OCI-LY7 (cell line): ENCODE data around the gene LYZ. TPM values are rescaled to one million over a fixed set of nuclear protein-coding genes. Genes with fewer than 3 reads are reported as not detected.

Source experiments
- BruUV-seq: library from RNA; stranded (reverse); fragments of 400-500 nt; replicated peaks from 2 replicates; lab custom pipeline; 2021; lab: Mats Ljungman, UMichigan
- CTCF ChIA-PET: fragments of 300-600 bp; sonication (Branson Sonifier 250); formaldehyde crosslinking; loops from one replicate; lab custom pipeline; 2022; ENCODE audit warnings: antibody characterized with exemption; ENCODE audit not compliant: unreplicated experiment; lab: Charles Lee
- POLR2A ChIA-PET: fragments of 300-600 bp; sonication (Branson Sonifier 250); formaldehyde crosslinking; loops from one replicate; lab custom pipeline; 2022; ENCODE audit warnings: antibody characterized with exemption; lab: Charles Lee
- DNase-seq: peaks from one replicate; pipeline ENCODE4 v3.0.0-alpha.2; 2015; ENCODE audit warnings: low spot score
- H2AFZ ChIP-seq: fragments of 200-600 bp; sonication (generic), shearing (Covaris generic); 2 replicates; pipeline ENCODE4 v1.6.1; 2014; ENCODE audit warnings: mild to moderate bottlenecking, antibody characterized with exemption, low read length, moderate library complexity
- H3K27ac ChIP-seq: fragments of 200-600 bp; sonication (generic); 2 replicates; pipeline ENCODE4 v1.5.1; 2014; ENCODE audit warnings: mixed run types, low read depth, mild to moderate bottlenecking, moderate library complexity, low read length, inconsistent platforms; ENCODE audit not compliant: poor library complexity, severe bottlenecking
- H3K36me3 ChIP-seq: fragments of 200-600 bp; sonication (generic); 2 replicates; pipeline ENCODE4 v1.6.1; 2014; ENCODE audit warnings: mild to moderate bottlenecking, antibody characterized with exemption, low read length, moderate library complexity, mixed read lengths; ENCODE audit not compliant: insufficient read depth
- H3K4me1 ChIP-seq: fragments of 200-600 bp; sonication (generic); 2 replicates; pipeline ENCODE4 v1.5.1; 2014; ENCODE audit warnings: mild to moderate bottlenecking, low read length; ENCODE audit not compliant: insufficient read depth, poor library complexity, severe bottlenecking
- H3K4me2 ChIP-seq: fragments of 200-600 bp; sonication (generic); 2 replicates; pipeline ENCODE4 v1.6.1; 2014; ENCODE audit warnings: mild to moderate bottlenecking, low read length
- H3K4me3 ChIP-seq: fragments of 200-600 bp; sonication (generic); 2 replicates; pipeline ENCODE4 v1.5.1; 2014; ENCODE audit warnings: mild to moderate bottlenecking, low read depth, low read length; ENCODE audit not compliant: poor library complexity, severe bottlenecking
- H3K79me2 ChIP-seq: fragments of 200-600 bp; sonication (generic); 2 replicates; pipeline ENCODE4 v1.6.1; 2016; ENCODE audit warnings: low read depth, mild to moderate bottlenecking, low read length, moderate library complexity, mixed read lengths; ENCODE audit not compliant: insufficient read depth
- H3K9me2 ChIP-seq: fragments of 200-600 bp; sonication (generic); 2 replicates; pipeline ENCODE4 v1.6.1; 2016; ENCODE audit warnings: mild to moderate bottlenecking, low read length, mixed read lengths; ENCODE audit not compliant: insufficient read depth
- H3K9me3 ChIP-seq: fragments of 200-600 bp; sonication (generic); 2 replicates; pipeline ENCODE4 v1.6.1; 2014; ENCODE audit warnings: mild to moderate bottlenecking, mixed run types, low read length, mixed read lengths
- H4K20me1 ChIP-seq: fragments of 200-600 bp; sonication (generic); 2 replicates; pipeline ENCODE4 v1.6.1; 2014; ENCODE audit warnings: mild to moderate bottlenecking, antibody characterized with exemption, low read length, moderate library complexity, mixed read lengths; ENCODE audit not compliant: insufficient read depth
- EZH2phosphoT487 ChIP-seq: fragments of 200-600 bp; sonication (generic); IDR thresholded peaks from 2 replicates; pipeline ENCODE4 v1.6.1; 2018; ENCODE audit warnings: low read depth, borderline replicate concordance, mild to moderate bottlenecking, mixed run types, antibody characterized with exemption, low read length, moderate library complexity, mixed read lengths
- intact Hi-C: fragments of 100-400 bp; cut with micrococcal nuclease; formaldehyde crosslinking; loops from one replicate; pipeline ENCODE4 v1.10.0; 2022; ENCODE audit not compliant: unreplicated experiment
- total RNA-seq, 2 experiments: library from RNA; depleted of rRNA in 1 of 2; stranded (reverse); fragments of >200 nt in 1 of 2; shearing (Covaris generic) in 1 of 2; gene quantifications; 2 replicates each; pipeline ENCODE4 v1.2.3, GENCODE V29; 2014 to 2022
- TF ChIP-seq, protein P1 (sequence below): fragments of 200-600 bp; sonication (generic); conservative IDR thresholded peaks from 2 replicates; pipeline ENCODE4 v1.5.1; 2014; ENCODE audit warnings: mild to moderate bottlenecking, antibody characterized with exemption, low read length, moderate library complexity, mixed read lengths

The LYZ gene
- total RNA-seq, 2 experiments from 2014 or later, result 0.29 TPM; not detected in 1

- intact Hi-C loops, result no loop called here
- Histone ChIP-seq H3K36me3 (no peaks in the 10 kb centered on the region), H3K79me2 (no peaks in the 10 kb centered on the region), H3K4me2 (no peak overlapping the region), H3K9me2 (no peaks in the 10 kb centered on the region), H3K4me1 (no peaks in the 10 kb centered on the region), H3K9me3 (no peaks in the 10 kb centered on the region), H4K20me1 (no peaks in the 10 kb centered on the region), H3K27ac (no peak overlapping the region), H2AFZ (no peak overlapping the region), H3K4me3 (no peak overlapping the region)
- POLR2A ChIA-PET, result interaction anchor here (0.5 to 1.1 kb wide), 2 partner anchors 17 to 93 kb away, joined by 3 read pairs; no protein-coding TSS in a partner anchor
- no TSS peak for BruUV-seq
- DNase-seq, result no peak
- CTCF ChIA-PET, result no interaction called here
- TF ChIP-seq EZH2phosphoT487, result no peak
- TF ChIP-seq, protein P1, sequence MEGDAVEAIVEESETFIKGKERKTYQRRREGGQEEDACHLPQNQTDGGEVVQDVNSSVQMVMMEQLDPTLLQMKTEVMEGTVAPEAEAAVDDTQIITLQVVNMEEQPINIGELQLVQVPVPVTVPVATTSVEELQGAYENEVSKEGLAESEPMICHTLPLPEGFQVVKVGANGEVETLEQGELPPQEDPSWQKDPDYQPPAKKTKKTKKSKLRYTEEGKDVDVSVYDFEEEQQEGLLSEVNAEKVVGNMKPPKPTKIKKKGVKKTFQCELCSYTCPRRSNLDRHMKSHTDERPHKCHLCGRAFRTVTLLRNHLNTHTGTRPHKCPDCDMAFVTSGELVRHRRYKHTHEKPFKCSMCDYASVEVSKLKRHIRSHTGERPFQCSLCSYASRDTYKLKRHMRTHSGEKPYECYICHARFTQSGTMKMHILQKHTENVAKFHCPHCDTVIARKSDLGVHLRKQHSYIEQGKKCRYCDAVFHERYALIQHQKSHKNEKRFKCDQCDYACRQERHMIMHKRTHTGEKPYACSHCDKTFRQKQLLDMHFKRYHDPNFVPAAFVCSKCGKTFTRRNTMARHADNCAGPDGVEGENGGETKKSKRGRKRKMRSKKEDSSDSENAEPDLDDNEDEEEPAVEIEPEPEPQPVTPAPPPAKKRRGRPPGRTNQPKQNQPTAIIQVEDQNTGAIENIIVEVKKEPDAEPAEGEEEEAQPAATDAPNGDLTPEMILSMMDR, result no peak
Observed at GRCh38 chr12:69350002-69350626, 1.9 kb downstream of the LYZ start.

GRCh38 chr12:69350777-69351176 lies 2.6 kb downstream of the LYZ start:
- BruUV-seq, result no TSS peak
- Histone ChIP-seq H3K4me3 (no peak overlapping the region), H3K79me2 (no peaks in the 10 kb centered on the region), H4K20me1 (no peaks in the 10 kb centered on the region), H3K4me2 (no peak overlapping the region), H2AFZ (no peak overlapping the region), H3K4me1 (no peaks in the 10 kb centered on the region), H3K9me2 (no peaks in the 10 kb centered on the region), H3K27ac (no peak overlapping the region), H3K9me3 (no peaks in the 10 kb centered on the region), H3K36me3 (no peaks in the 10 kb centered on the region)
- DNase-seq, result no peak
- TF ChIP-seq, protein P1, result no peak
- TF ChIP-seq EZH2phosphoT487, result no peak
- POLR2A ChIA-PET, result interaction anchor here (1.1 kb wide), 1 partner anchor 16 kb away, joined by 3 read pairs; no protein-coding TSS in a partner anchor
- CTCF ChIA-PET, result no interaction called here
- intact Hi-C loops, result no loop called here
